Fibroblast of lung (primary cell): Measurements from ENCODE around the gene XRN2. TPM values are rescaled to one million over a fixed set of nuclear protein-coding genes. Genes with fewer than 3 reads are reported as not detected.

Source experiments
- DNase-seq, 2 donors: peaks; one replicate each; pipeline versions ENCODE4 v3.0.0 to v3.0.0-alpha.2; 2010; ENCODE audit warnings: low read depth in 2 of 2
- H2AFZ ChIP-seq: 2 replicates; pipeline ENCODE4 v1.5.1; 2012; ENCODE audit warnings: low read length, control low read depth, inconsistent platforms
- H3K27ac ChIP-seq: 2 replicates; pipeline ENCODE4 v1.5.1; 2011; ENCODE audit warnings: low read length, control low read depth; ENCODE audit not compliant: insufficient read depth
- H3K27me3 ChIP-seq: 2 replicates; pipeline ENCODE4 v1.5.1; 2011; ENCODE audit warnings: mild to moderate bottlenecking, low read length; ENCODE audit not compliant: control insufficient read depth, insufficient read depth
- H3K36me3 ChIP-seq: 2 replicates; pipeline ENCODE4 v1.5.1; 2011; ENCODE audit warnings: low read length; ENCODE audit not compliant: control insufficient read depth, insufficient read depth
- H3K4me1 ChIP-seq: 2 replicates; pipeline ENCODE4 v1.5.1; 2011; ENCODE audit warnings: low read length; ENCODE audit not compliant: control insufficient read depth, insufficient read depth; ENCODE audit errors: extremely low read depth
- H3K4me2 ChIP-seq: 2 replicates; pipeline ENCODE4 v1.5.1; 2011; ENCODE audit warnings: low read length, control low read depth; ENCODE audit not compliant: insufficient read depth; ENCODE audit errors: extremely low read depth
- H3K4me3 ChIP-seq, 4 experiments: fragments of 200-600 bp in 1 of 4; sonication (generic) in 1 of 4; replicated peaks in 1 of 4; 2 replicates each; pipeline ENCODE4 v1.5.1; 2011 to 2016; ENCODE audit warnings: low read length in 4 of 4, low read depth in 3 of 4, mild to moderate bottlenecking in 3 of 4, control low read depth in 2 of 4, inconsistent platforms in 1 of 4, mixed read lengths in 1 of 4; ENCODE audit not compliant: insufficient read depth in 1 of 4; ENCODE audit errors: control extremely low read depth in 1 of 4
- H3K79me2 ChIP-seq: 2 replicates; pipeline ENCODE4 v1.5.1; 2012; ENCODE audit warnings: mild to moderate bottlenecking, low read length, inconsistent platforms; ENCODE audit not compliant: control insufficient read depth, insufficient read depth
- H3K9ac ChIP-seq: 2 replicates; pipeline ENCODE4 v1.5.1; 2011; ENCODE audit warnings: mild to moderate bottlenecking, low read length, control low read depth; ENCODE audit not compliant: insufficient read depth
- H3K9me3 ChIP-seq: 2 replicates; pipeline ENCODE4 v1.5.1; 2012; ENCODE audit warnings: low read depth, low read length; ENCODE audit not compliant: control insufficient read depth, insufficient read depth
- H4K20me1 ChIP-seq: 2 replicates; pipeline ENCODE4 v1.5.1; 2011; ENCODE audit warnings: low read length; ENCODE audit not compliant: control insufficient read depth, insufficient read depth; ENCODE audit errors: extremely low read depth
- CTCF ChIP-seq, 2 donors: IDR thresholded peaks in 1 of 2; conservative IDR thresholded peaks in 1 of 2; 1 replicate in 1 of 2; 2 replicates in 1 of 2; pipeline ENCODE4 v1.5.1; 2011 to 2012; ENCODE audit warnings: low read length in 2 of 2, control low read depth in 1 of 2, inconsistent platforms in 1 of 2, low read depth in 1 of 2, mild to moderate bottlenecking in 1 of 2
- EZH2 ChIP-seq: IDR thresholded peaks from 2 replicates; pipeline ENCODE4 v1.5.1; 2012; ENCODE audit warnings: low read length, control low read depth, mild to moderate bottlenecking; ENCODE audit errors: missing control alignments
- polyA plus RNA-seq, 2 donors: library from polyadenylated mRNA; depleted of rRNA in 1 of 2; stranded (reverse) in 1 of 2; unstranded in 1 of 2; fragments of >200 nt; gene quantifications; 2 replicates each; pipeline ENCODE4 v1.2.1, GENCODE V29; 2011 to 2012; ENCODE audit warnings: missing spikeins in 1 of 2
- total RNA-seq: library from RNA; depleted of rRNA; stranded (reverse); fragments of >200 nt; gene quantifications from 2 replicates; pipeline ENCODE4 v1.2.1, GENCODE V29; 2014

The XRN2 gene
- total and polyA plus RNA-seq, 2 donors (not counting 1 experiment from before 2014, with no cell fraction given): 99.3 to 99.6 TPM

GRCh38 chr20:21302664-21303060, 469 bp upstream of the XRN2 start:
- Histone ChIP-seq H3K36me3 (no peaks in the 10 kb centered on the region), H3K9me3 (no peaks in the 10 kb centered on the region), H3K27me3 (no peaks in the 10 kb centered on the region), H4K20me1 (no peaks in the 10 kb centered on the region), H3K4me3 (peak overlapping the region; percentile 55 to 99 (median 78)), H3K4me1 (no peaks in the 10 kb centered on the region), H3K9ac (peak overlapping the region; percentile 99), H2AFZ (peak overlapping the region; percentile 77), H3K4me2 (peak overlapping the region; percentile 88), H3K79me2 (peaks cover 23% of the 10 kb centered on the region), H3K27ac (peak overlapping the region; percentile 99)
- no peak for TF ChIP-seq EZH2
- no peak for TF ChIP-seq CTCF (conservative IDR thresholded peaks at IDR 0.05 in 1 of 2, IDR thresholded peaks at IDR 0.05 in 1 of 2; ENCODE audit: low read depth in 1 of 2, low read length in 2 of 2)
- no peak for DNase-seq

DNA sequence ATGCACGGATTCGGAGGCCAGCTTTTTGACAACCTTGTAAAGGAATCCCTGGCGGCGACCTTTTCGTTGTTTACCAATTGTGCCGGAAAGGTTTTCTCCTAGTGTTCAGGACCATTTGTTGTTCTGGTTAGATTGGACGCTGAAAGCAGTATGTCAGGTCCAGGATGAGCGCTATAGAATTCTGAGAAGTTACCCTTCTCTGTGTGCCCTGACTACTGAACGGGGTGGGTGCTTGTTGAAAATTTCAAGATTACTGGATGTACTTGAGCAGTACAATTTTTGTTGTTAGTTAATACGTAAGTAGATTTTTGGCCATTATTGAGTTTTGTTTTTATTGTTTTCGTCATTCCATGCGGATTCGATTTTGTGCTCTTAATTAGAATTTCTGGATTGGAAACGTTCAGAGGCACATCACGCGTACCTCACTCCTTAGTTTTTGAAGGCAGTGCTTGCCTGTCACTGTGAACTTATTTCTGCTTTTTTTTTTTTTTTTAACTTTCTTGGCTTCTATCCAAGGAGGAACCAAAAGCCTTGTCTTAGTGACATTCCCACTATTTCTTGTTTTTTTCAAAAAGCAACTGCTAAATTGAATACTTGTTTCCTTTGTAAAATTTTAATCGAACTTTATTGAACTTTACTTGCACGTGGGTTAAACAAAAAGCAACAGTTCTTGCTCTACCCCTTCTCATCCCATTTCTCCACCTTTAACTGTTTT, 898 bp downstream of the XRN2 start:
- TF ChIP-seq CTCF (conservative IDR thresholded peaks at IDR 0.05 in 1 of 2, IDR thresholded peaks at IDR 0.05 in 1 of 2; ENCODE audit: low read depth in 1 of 2, low read length in 2 of 2) (no peak), EZH2 (no peak)
- Histone ChIP-seq H3K9me3 (no peaks in the 10 kb centered on the region), H3K27ac (peak overlapping the region; percentile 99), H3K4me1 (no peaks in the 10 kb centered on the region), H3K79me2 (peaks cover 34% of the 10 kb centered on the region), H3K4me2 (peak overlapping the region; percentile 96), H3K4me3 (peak overlapping the region; percentile 55 to 99 (median 78)), H3K36me3 (no peaks in the 10 kb centered on the region), H3K9ac (peak overlapping the region; percentile 99), H2AFZ (peak overlapping the region; percentile 7), H3K27me3 (no peaks in the 10 kb centered on the region), H4K20me1 (no peaks in the 10 kb centered on the region)
- DNase-seq: peak in 1 of 2 donors; percentile 40

DNA sequence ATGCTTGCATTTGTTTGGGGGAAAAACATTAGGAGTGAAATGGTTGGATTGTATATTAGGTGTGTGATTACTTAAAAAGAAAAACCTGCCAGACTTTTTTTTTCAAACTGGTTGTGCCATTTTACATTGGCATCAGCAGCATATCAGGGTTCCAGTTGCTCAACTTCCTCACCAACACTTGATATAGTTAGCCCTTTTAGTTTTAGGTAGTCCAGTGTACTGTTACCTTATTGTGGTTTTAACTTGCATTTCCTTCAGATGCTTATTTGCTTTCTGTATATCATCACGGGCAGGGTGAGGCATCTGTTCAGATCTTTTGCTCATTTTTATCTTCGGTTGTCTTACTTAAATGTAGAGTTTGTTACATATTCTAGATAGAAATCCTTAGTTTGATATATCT, 5.2 kb downstream of the XRN2 start:
- H4K20me1 ChIP-seq: no peaks in the 10 kb centered on the region

More for the DNA sequence above, 5.2 kb downstream of the XRN2 start:
- no peak for DNase-seq
- no peak overlapping the region for H3K4me3 ChIP-seq
- H3K4me1 ChIP-seq: no peaks in the 10 kb centered on the region
- H3K27me3 ChIP-seq: no peaks in the 10 kb centered on the region
- no peaks in the 10 kb centered on the region for H3K36me3 ChIP-seq
- no peaks in the 10 kb centered on the region for H3K9me3 ChIP-seq
- peaks cover 77% of the 10 kb centered on the region for H3K79me2 ChIP-seq
- no peak overlapping the region for H2AFZ ChIP-seq
- no peak overlapping the region for H3K27ac ChIP-seq
- no peak overlapping the region for H3K4me2 ChIP-seq
- no peak for TF ChIP-seq CTCF (conservative IDR thresholded peaks at IDR 0.05 in 1 of 2, IDR thresholded peaks at IDR 0.05 in 1 of 2; ENCODE audit: low read depth in 1 of 2, low read length in 2 of 2)
- TF ChIP-seq EZH2: no peak
- H3K9ac ChIP-seq: no peak overlapping the region
